Neuronal stem cell (in vitro differentiated cells): ENCODE results near the gene MAP3K9.

Source experiments
- DNase-seq: peaks from one replicate; pipeline ENCODE4 v3.0.0-alpha.2; 2013; ENCODE audit warnings: low spot score
- H2AFZ ChIP-seq: one replicate; pipeline ENCODE4 v1.6.1; 2013; ENCODE audit warnings: mild to moderate bottlenecking, low read length, inconsistent platforms
- H2AK5ac ChIP-seq: 2 replicates; pipeline ENCODE4 v1.6.1; 2013; ENCODE audit warnings: low read depth, mild to moderate bottlenecking, inconsistent platforms, low read length, moderate library complexity, mixed read lengths
- H2BK120ac ChIP-seq: 2 replicates; pipeline ENCODE4 v1.6.1; 2013; ENCODE audit warnings: low read depth, mild to moderate bottlenecking, inconsistent platforms, low read length, moderate library complexity, mixed read lengths
- H2BK12ac ChIP-seq: one replicate; pipeline ENCODE4 v1.6.1; 2013; ENCODE audit warnings: low read length, inconsistent platforms
- H2BK15ac ChIP-seq: 2 replicates; pipeline ENCODE4 v1.6.1; 2013; ENCODE audit warnings: mild to moderate bottlenecking, low read length, inconsistent platforms, mixed read lengths
- H2BK5ac ChIP-seq: one replicate; pipeline ENCODE4 v1.6.1; 2013; ENCODE audit warnings: inconsistent platforms, mild to moderate bottlenecking, low read length, moderate library complexity
- H3K14ac ChIP-seq: one replicate; pipeline ENCODE4 v1.6.1; 2013; ENCODE audit warnings: low read length, inconsistent platforms
- H3K18ac ChIP-seq: 2 replicates; pipeline ENCODE4 v1.6.1; 2013; ENCODE audit warnings: low read length, inconsistent platforms
- H3K23ac ChIP-seq: 2 replicates; pipeline ENCODE4 v1.6.1; 2013; ENCODE audit warnings: low read depth, mild to moderate bottlenecking, mixed read lengths, low read length, inconsistent platforms; ENCODE audit not compliant: poor library complexity
- H3K27ac ChIP-seq: replicated peaks from 3 replicates; pipeline ENCODE4 v1.5.1; 2013; ENCODE audit warnings: low read length, inconsistent platforms
- H3K27me3 ChIP-seq, 3 experiments: 2 replicates each; pipeline ENCODE4 v1.6.1; 2013; ENCODE audit warnings: low read length in 3 of 3, mild to moderate bottlenecking in 2 of 3, inconsistent platforms in 1 of 3, low read depth in 1 of 3, mixed read lengths in 1 of 3, moderate library complexity in 1 of 3; ENCODE audit not compliant: control insufficient read depth in 3 of 3, insufficient read depth in 3 of 3
- H3K36me3 ChIP-seq, 2 donors: replicated peaks in 1 of 2; 2 replicates each; pipeline ENCODE4 v1.6.1; 2013; ENCODE audit warnings: low read length in 2 of 2; ENCODE audit not compliant: control insufficient read depth in 2 of 2, insufficient read depth in 2 of 2
- H3K4ac ChIP-seq: 2 replicates; pipeline ENCODE4 v1.6.1; 2013; ENCODE audit warnings: inconsistent platforms, mild to moderate bottlenecking, low read length, moderate library complexity
- H3K4me1 ChIP-seq, 2 donors: 1 replicate in 1 of 2; 2 replicates in 1 of 2; pipeline ENCODE4 v1.6.1; 2013; ENCODE audit warnings: low read length in 2 of 2, low read depth in 1 of 2; ENCODE audit not compliant: control insufficient read depth in 2 of 2, insufficient read depth in 1 of 2
- H3K4me2 ChIP-seq: one replicate; pipeline ENCODE4 v1.6.1; 2013; ENCODE audit warnings: mild to moderate bottlenecking, low read length, inconsistent platforms; ENCODE audit not compliant: insufficient read depth, poor library complexity, severe bottlenecking
- H3K4me3 ChIP-seq, 2 donors: 2 replicates each; pipeline ENCODE4 v1.5.1; 2013; ENCODE audit warnings: low read length in 2 of 2, mild to moderate bottlenecking in 2 of 2, inconsistent platforms in 1 of 2, moderate library complexity in 1 of 2
- H3K79me1 ChIP-seq: one replicate; pipeline ENCODE4 v1.6.1; 2013; ENCODE audit warnings: low read depth, mild to moderate bottlenecking, inconsistent platforms, low read length, moderate library complexity
- H3K9ac ChIP-seq: one replicate; pipeline ENCODE4 v1.6.1; 2013; ENCODE audit warnings: mild to moderate bottlenecking, low read depth, low read length, inconsistent platforms; ENCODE audit not compliant: poor library complexity
- H3K9me3 ChIP-seq, 2 donors: replicated peaks in 1 of 2; 2 replicates each; pipeline versions ENCODE3 to v1.6.1; 2013; ENCODE audit warnings: low read length in 2 of 2, mild to moderate bottlenecking in 2 of 2, inconsistent platforms in 1 of 2, low read depth in 1 of 2, mixed read lengths in 1 of 2, moderate library complexity in 1 of 2; ENCODE audit not compliant: control insufficient read depth in 2 of 2, insufficient read depth in 1 of 2
- H4K8ac ChIP-seq: one replicate; pipeline ENCODE4 v1.6.1; 2013; ENCODE audit warnings: low read depth, mild to moderate bottlenecking, inconsistent platforms, low read length, moderate library complexity
- H4K91ac ChIP-seq: one replicate; pipeline ENCODE4 v1.6.1; 2013; ENCODE audit warnings: low read length, low read depth, mild to moderate bottlenecking, inconsistent platforms; ENCODE audit not compliant: poor library complexity
- WGBS, 2 donors: extraction: QIAGEN DNeasy Blood & Tissue Kit; methylation state at CpG; one replicate each; pipeline ENCODE4 v1.1.7; 2013; ENCODE audit warnings: missing lambda C conversion rate in 2 of 2, mixed read lengths in 1 of 2; ENCODE audit not compliant: insufficient read length in 2 of 2, insufficient replicate concordance in 1 of 2; ENCODE audit errors: extremely low coverage in 2 of 2; 5-methylcytosine and 5-hydroxymethylcytosine counted together

The MAP3K9 gene

DNA sequence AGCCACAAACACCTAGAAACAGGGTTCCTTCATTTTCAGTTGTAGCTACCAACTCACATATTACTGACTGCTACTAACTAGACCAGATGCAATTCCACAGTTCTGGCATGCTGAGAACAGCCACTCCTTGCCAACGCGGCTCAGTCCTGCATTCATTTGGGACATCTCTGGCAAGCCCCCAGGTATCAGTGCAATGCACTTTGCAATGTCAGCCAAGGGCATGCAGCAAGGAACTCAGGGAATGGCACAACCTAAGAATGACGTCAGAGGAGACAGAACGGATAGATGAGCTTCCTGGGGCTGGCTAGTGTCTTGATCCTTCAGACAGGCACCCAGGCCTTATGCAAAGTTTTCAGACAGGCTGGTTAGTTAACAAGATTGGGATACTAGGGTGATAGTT lies 29.6 kb downstream of the MAP3K9 start:
- Histone ChIP-seq H3K4ac (no peak overlapping the region), H3K4me2 (no peak overlapping the region), H2BK12ac (no peak overlapping the region), H4K8ac (no peak overlapping the region), H3K27me3 (no peaks in the 10 kb centered on the region), H3K14ac (no peak overlapping the region), H2AFZ (no peak overlapping the region), H2BK120ac (no peak overlapping the region), H2BK15ac (no peak overlapping the region), H3K18ac (no peak overlapping the region), H3K9me3 (no peaks in the 10 kb centered on the region), H3K4me1 (no peaks in the 10 kb centered on the region), H4K91ac (no peak overlapping the region), H3K36me3 (peaks cover 0 to 2% of the 10 kb centered on the region in 2 donors), H3K9ac (no peak overlapping the region), H3K79me1 (peaks cover 6% of the 10 kb centered on the region), H2BK5ac (no peak overlapping the region), H2AK5ac (no peak overlapping the region), H3K4me3 (no peak overlapping the region), H3K23ac (no peak overlapping the region), H3K27ac (no peak overlapping the region)
- WGBS, 2 donors: no CpG with 5 or more reads among the region's 4 CpGs
- no peak for DNase-seq

DNA sequence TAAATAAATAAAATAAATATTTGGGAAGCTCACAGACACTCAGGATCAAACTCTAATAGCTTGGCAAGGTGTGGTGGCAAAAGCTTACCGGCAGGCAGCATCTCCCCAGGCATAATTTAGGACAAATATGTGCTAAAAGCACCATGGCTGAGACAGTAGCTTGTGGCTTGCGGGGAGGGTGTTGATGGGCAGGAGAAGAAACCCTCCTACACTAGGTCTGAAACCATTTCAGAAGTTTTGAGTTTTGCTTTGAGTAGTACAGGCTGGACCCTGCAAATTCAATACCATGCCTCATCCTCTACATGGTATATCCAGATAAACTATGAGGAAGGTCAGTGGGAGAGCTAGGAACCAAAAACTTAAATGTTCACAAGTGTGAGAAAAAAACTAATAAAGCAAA lies 33.1 kb downstream of the MAP3K9 start:
- Histone ChIP-seq H3K18ac (no peak overlapping the region), H4K8ac (no peak overlapping the region), H3K4ac (no peak overlapping the region), H4K91ac (no peak overlapping the region), H3K27ac (no peak overlapping the region), H3K4me3 (no peak overlapping the region), H3K27me3 (no peaks in the 10 kb centered on the region), H2AK5ac (no peak overlapping the region), H2BK12ac (no peak overlapping the region), H2AFZ (no peak overlapping the region), H2BK120ac (no peak overlapping the region), H3K9ac (no peak overlapping the region), H3K23ac (no peak overlapping the region), H3K4me1 (peaks cover 8 to 9% of the 10 kb centered on the region in 2 donors), H3K4me2 (no peak overlapping the region), H2BK15ac (no peak overlapping the region), H3K9me3 (no peaks in the 10 kb centered on the region), H3K14ac (no peak overlapping the region), H2BK5ac (no peak overlapping the region), H3K36me3 (no peaks in the 10 kb centered on the region), H3K79me1 (peaks cover 2% of the 10 kb centered on the region)
- no peak for DNase-seq
- WGBS, 2 donors: no CpG with 5 or more reads among the region's 2 CpGs

GRCh38 chr14:70773182-70773862 lies 36.0 kb downstream of the MAP3K9 start:
- Histone ChIP-seq H3K18ac (no peak overlapping the region), H3K4ac (no peak overlapping the region), H4K91ac (no peak overlapping the region), H2BK120ac (no peak overlapping the region), H4K8ac (no peak overlapping the region), H3K9me3 (no peaks in the 10 kb centered on the region), H3K14ac (no peak overlapping the region), H3K4me2 (no peak overlapping the region), H3K79me1 (no peaks in the 10 kb centered on the region), H2AFZ (no peak overlapping the region), H2BK12ac (no peak overlapping the region), H3K4me1 (peaks cover 8 to 9% of the 10 kb centered on the region in 2 donors), H3K36me3 (peaks cover 0 to 3% of the 10 kb centered on the region in 2 donors), H2BK15ac (no peak overlapping the region), H3K27me3 (no peaks in the 10 kb centered on the region), H3K23ac (no peak overlapping the region), H3K27ac (no peak overlapping the region), H3K9ac (no peak overlapping the region), H3K4me3 (no peak overlapping the region), H2BK5ac (no peak overlapping the region), H2AK5ac (no peak overlapping the region)
- no CpG with 5 or more reads among the region's 3 CpGs for WGBS, 2 donors
- no peak for DNase-seq

- Histone ChIP-seq H3K14ac (peak overlapping the region; percentile 42), H3K4me3 (peak overlapping the region in 1 of 2 donors; percentile 41), H3K27me3 (no peaks in the 10 kb centered on the region), H3K9ac (no peak overlapping the region), H4K8ac (no peak overlapping the region), H2BK15ac (no peak overlapping the region), H3K9me3 (no peaks in the 10 kb centered on the region), H3K18ac (peak overlapping the region; percentile 58), H3K4ac (no peak overlapping the region), H2BK5ac (no peak overlapping the region), H2AFZ (peak overlapping the region; percentile 53), H2BK12ac (no peak overlapping the region), H3K36me3 (peaks cover 0 to 3% of the 10 kb centered on the region in 2 donors), H3K4me2 (no peak overlapping the region), H3K23ac (peak overlapping the region; percentile 3), H3K4me1 (peaks cover 8 to 9% of the 10 kb centered on the region in 2 donors), H3K27ac (no peak overlapping the region), H2AK5ac (no peak overlapping the region), H4K91ac (no peak overlapping the region), H2BK120ac (no peak overlapping the region), H3K79me1 (no peaks in the 10 kb centered on the region)
- WGBS, 2 donors: no CpG with 5 or more reads among the region's 15 CpGs
- DNase-seq: no peak
Observed at GRCh38 chr14:70771781-70772212, 37.5 kb downstream of the MAP3K9 start.
